ENCODE data around the gene TRAPPC2L. TPM values are rescaled to one million over a fixed set of nuclear protein-coding genes. Genes with fewer than 3 reads are reported as not detected.
A peak's percentile ranks its signal among the peaks of the same experiment; 100 is the strongest.

Gene TRAPPC2L
- total RNA-seq, 1 donor from 2014 or later: 50.1 TPM

DNA sequence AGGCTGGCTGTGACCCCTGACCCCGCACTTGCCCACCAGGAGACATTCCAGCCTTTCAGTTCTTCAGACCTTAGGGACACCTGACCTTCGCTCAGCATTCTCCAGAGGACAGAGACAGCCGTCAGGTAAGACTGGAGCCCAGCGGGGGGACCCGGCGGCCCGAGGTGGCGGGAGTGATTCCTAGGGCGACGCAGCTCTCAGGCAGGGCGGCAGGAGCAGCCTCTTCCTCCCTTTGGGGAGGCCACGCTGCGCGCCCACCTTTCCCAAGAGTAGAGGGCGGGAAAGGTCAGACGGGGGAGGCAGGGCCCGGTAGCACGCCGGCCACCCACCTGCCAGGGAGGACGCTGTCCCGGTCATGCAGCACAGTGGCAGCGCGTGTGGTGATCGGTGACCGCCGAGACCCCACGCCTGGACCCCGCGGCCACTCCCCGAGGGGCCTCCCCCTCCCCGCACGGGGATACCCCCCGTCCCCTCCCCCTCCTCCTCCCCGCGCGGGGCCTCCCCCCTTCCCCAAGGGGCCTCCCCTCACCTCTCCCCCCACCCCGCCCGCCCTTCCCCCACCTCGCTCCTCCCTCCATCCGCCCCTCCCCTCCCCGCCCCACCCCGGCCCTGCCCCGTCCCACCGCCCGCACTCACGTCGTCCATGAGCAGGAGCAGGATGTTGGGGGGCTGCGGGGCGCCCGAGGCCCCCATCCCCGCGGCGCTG, 652 bp upstream of the TRAPPC2L start:
- TF ChIP-seq, protein P1, sequence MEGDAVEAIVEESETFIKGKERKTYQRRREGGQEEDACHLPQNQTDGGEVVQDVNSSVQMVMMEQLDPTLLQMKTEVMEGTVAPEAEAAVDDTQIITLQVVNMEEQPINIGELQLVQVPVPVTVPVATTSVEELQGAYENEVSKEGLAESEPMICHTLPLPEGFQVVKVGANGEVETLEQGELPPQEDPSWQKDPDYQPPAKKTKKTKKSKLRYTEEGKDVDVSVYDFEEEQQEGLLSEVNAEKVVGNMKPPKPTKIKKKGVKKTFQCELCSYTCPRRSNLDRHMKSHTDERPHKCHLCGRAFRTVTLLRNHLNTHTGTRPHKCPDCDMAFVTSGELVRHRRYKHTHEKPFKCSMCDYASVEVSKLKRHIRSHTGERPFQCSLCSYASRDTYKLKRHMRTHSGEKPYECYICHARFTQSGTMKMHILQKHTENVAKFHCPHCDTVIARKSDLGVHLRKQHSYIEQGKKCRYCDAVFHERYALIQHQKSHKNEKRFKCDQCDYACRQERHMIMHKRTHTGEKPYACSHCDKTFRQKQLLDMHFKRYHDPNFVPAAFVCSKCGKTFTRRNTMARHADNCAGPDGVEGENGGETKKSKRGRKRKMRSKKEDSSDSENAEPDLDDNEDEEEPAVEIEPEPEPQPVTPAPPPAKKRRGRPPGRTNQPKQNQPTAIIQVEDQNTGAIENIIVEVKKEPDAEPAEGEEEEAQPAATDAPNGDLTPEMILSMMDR (IDR thresholded peaks at IDR 0.05; ENCODE audit: insufficient read depth, low read length, poor library complexity, severe bottlenecking): no peak
- H3K36me3 ChIP-seq (ENCODE audit: control insufficient read depth, insufficient read depth, low read length): peaks cover 1% of the 10 kb centered on the region
- peak overlapping the region; percentile 57 for H3K4me3 ChIP-seq (ENCODE audit: low read depth, low read length)
- no peaks in the 10 kb centered on the region for H3K27me3 ChIP-seq (ENCODE audit: control insufficient read depth, insufficient read depth, low read length)
- DNase-seq (ENCODE audit: low read depth): no peak

DNA sequence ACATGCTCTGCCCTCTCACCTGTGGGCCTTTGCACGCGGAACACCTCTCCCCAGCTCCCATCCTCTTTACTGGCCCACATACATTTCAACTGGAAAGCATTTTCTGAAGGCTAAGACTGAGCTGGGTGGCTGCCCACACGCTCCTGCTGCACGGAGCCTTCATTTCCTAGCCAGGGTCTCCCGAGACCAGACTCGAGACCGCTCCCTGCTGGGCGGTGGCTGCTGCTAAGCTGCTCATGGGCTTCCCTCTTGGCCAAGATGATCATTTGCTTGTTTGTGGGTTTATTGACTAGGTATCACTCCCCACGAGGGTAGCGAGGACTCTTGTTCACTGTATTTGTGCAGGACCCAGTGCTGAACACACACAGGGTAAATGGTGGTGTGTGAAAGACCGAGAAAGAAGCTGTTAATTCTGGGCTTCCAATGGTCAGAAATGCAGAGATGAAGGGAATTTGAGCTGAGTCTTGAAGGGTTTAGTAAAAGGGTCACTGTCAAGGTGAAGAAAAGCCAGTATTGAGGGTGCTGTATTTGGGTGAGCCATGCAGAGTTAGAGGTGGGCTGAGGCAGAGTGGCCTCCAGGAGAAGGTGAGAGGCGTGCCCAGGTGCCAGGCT, 907 bp downstream of the TRAPPC2L start:
- Histone ChIP-seq H3K36me3 (ENCODE audit: control insufficient read depth, insufficient read depth, low read length) (peaks cover 3% of the 10 kb centered on the region), H3K4me3 (ENCODE audit: low read depth, low read length) (peak overlapping the region; percentile 80), H3K27me3 (ENCODE audit: control insufficient read depth, insufficient read depth, low read length) (no peaks in the 10 kb centered on the region)
- peak; percentile 35 for DNase-seq (ENCODE audit: low read depth)
- TF ChIP-seq, protein P1 (IDR thresholded peaks at IDR 0.05; ENCODE audit: insufficient read depth, low read length, poor library complexity, severe bottlenecking): peak; percentile 92

- Histone ChIP-seq H3K36me3 (ENCODE audit: control insufficient read depth, insufficient read depth, low read length) (peaks cover 3% of the 10 kb centered on the region), H3K27me3 (ENCODE audit: control insufficient read depth, insufficient read depth, low read length) (no peaks in the 10 kb centered on the region), H3K4me3 (ENCODE audit: low read depth, low read length) (no peak overlapping the region)
- no peak for DNase-seq (ENCODE audit: low read depth)
- TF ChIP-seq, protein P1 (IDR thresholded peaks at IDR 0.05; ENCODE audit: insufficient read depth, low read length, poor library complexity, severe bottlenecking): no peak
Observed at GRCh38 chr16:88859381-88860091, 2.6 kb downstream of the TRAPPC2L start.

GRCh38 chr16:88861359-88861758, 4.4 kb downstream of the TRAPPC2L start:
- Histone ChIP-seq H3K4me3 (ENCODE audit: low read depth, low read length) (no peak overlapping the region), H3K36me3 (ENCODE audit: control insufficient read depth, insufficient read depth, low read length) (peaks cover 3% of the 10 kb centered on the region), H3K27me3 (ENCODE audit: control insufficient read depth, insufficient read depth, low read length) (peaks cover 10% of the 10 kb centered on the region)
- DNase-seq (ENCODE audit: low read depth): no peak
- TF ChIP-seq, protein P1 (IDR thresholded peaks at IDR 0.05; ENCODE audit: insufficient read depth, low read length, poor library complexity, severe bottlenecking): no peak

GRCh38 chr16:88862968-88863367, 6.0 kb downstream of the TRAPPC2L start:
- TF ChIP-seq, protein P1 (IDR thresholded peaks at IDR 0.05; ENCODE audit: insufficient read depth, low read length, poor library complexity, severe bottlenecking): no peak
- H3K27me3 ChIP-seq (ENCODE audit: control insufficient read depth, insufficient read depth, low read length): peaks cover 26% of the 10 kb centered on the region
- no peak for DNase-seq (ENCODE audit: low read depth)
- H3K4me3 ChIP-seq (ENCODE audit: low read depth, low read length): no peak overlapping the region
- peaks cover 3% of the 10 kb centered on the region for H3K36me3 ChIP-seq (ENCODE audit: control insufficient read depth, insufficient read depth, low read length)

All from kidney epithelial cell (primary cell).